ENCODE data around the gene AMACR. TPM values are rescaled to one million over a fixed set of nuclear protein-coding genes. Genes with fewer than 3 reads are reported as not detected.

The AMACR gene
- total RNA-seq, 1 donor, result 13.7 TPM

Small RNAs within 50 kb of the gene (small RNA-seq; reads per million reads assigned to genes)
- gene AC139783.1, result not detected

Other genes starting within 250 kb of the AMACR start
- not detected for gene ADAMTS12, start 116.1 kb downstream of the AMACR start, total RNA-seq
- gene RXFP3, start 71.7 kb downstream of the AMACR start, total RNA-seq, result not detected
- 0.27 TPM for gene SLC45A2, start 23.4 kb downstream of the AMACR start, total RNA-seq
- gene C1QTNF3, start 35.2 kb upstream of the AMACR start, total RNA-seq, result 5.1 TPM